H1 (cell line): ENCODE data around the gene SNCAIP. TPM values are rescaled to one million over a fixed set of nuclear protein-coding genes. Genes with fewer than 3 reads are reported as not detected.

Source experiments
- SIX5 ChIP-seq: IDR thresholded peaks from 2 replicates; pipeline ENCODE4 v1.6.1; 2011; ENCODE audit warnings: mild to moderate bottlenecking, low read depth, low read length
- polyA plus RNA-seq, 7 experiments: library from polyadenylated mRNA; depleted of rRNA in 3 of 7; stranded (reverse) in 5 of 7; unstranded in 2 of 7; fragments of >200 nt in 5 of 7; fragments of 200-250 nt in 2 of 7; gene quantifications; 1 replicate in 5 of 7; 2 replicates in 1 of 7; 4 replicates in 1 of 7; pipeline versions ENCODE4 v1.2.1 to v1.2.3, GENCODE V29; 2011 to 2013; ENCODE audit warnings: missing spikeins in 2 of 7, mixed read lengths in 2 of 7
- total RNA-seq: library from RNA; stranded (reverse); fragmentation: NEBNext Ultra II Directional; extraction: Animal tissue kit (Norgen Biotek cat#: 25700); gene quantifications from 2 replicates; pipeline ENCODE4 v1.2.1, GENCODE V29; 2021

The SNCAIP gene
- total and polyA plus RNA-seq, 2 of the 8 experiments (the other 6 are each of a cell fraction or from before 2014, with no cell fraction given), result 3.9 to 9.0 TPM

DNA sequence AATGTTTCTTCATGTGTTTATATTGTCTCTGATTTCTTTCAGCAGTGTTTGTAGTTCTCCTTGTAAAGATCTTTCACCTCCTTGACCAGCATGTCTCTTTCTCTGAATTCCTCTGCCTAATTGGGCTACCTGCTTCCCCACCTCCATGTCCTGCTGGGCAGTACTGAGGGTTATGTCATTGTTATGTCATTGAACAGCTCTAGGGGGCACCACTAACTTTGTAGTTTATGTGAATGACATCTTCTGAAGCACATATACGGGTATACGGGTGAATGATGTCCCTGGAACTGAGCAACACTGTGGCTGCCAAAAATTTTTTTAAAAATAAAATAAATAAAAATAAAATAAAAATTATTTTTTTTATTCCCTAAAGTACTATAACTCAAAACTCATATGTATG lies 16.9 kb upstream of the SNCAIP start (continued):
- no peak for TF ChIP-seq SIX5
